CD4-positive, CD25-positive, alpha-beta regulatory T cell (primary cell): Measurements from ENCODE around the gene TMEM127. TPM values are rescaled to one million over a fixed set of nuclear protein-coding genes. Genes with fewer than 3 reads are reported as not detected.

Source experiments
- ATAC-seq, 2 donors: fragments of 150-1000 bp; cut with Tn5 transposase; one replicate each; pipeline ENCODE4 v1.10.0; 2021; ENCODE audit warnings: low read depth in 2 of 2, moderate number of reproducible peaks in 2 of 2, moderate library complexity in 1 of 2
- DNase-seq, 3 donors: peaks; one replicate each; pipeline versions ENCODE4 v3.0.0 to v3.0.0-alpha.2; 2012 to 2022; ENCODE audit warnings: mixed read lengths in 1 of 3
- H3K27ac ChIP-seq: one replicate; pipeline ENCODE4 v1.7.0; 2013; ENCODE audit warnings: mild to moderate bottlenecking, low read length; ENCODE audit not compliant: insufficient read depth, poor library complexity, severe bottlenecking
- H3K27me3 ChIP-seq: one replicate; pipeline ENCODE4 v1.7.0; 2013; ENCODE audit warnings: low read length; ENCODE audit not compliant: control insufficient read depth, insufficient read depth
- H3K36me3 ChIP-seq: one replicate; pipeline ENCODE4 v1.7.0; 2013; ENCODE audit warnings: mild to moderate bottlenecking, low read length, moderate library complexity; ENCODE audit not compliant: control insufficient read depth, insufficient read depth
- H3K4me1 ChIP-seq: 2 replicates; pipeline ENCODE4 v1.7.0; 2013; ENCODE audit warnings: mild to moderate bottlenecking, low read length; ENCODE audit not compliant: insufficient read depth, control insufficient read depth, poor library complexity, severe bottlenecking
- H3K4me3 ChIP-seq: one replicate; pipeline ENCODE4 v1.7.0; 2013; ENCODE audit warnings: low read depth, mild to moderate bottlenecking, low read length, moderate library complexity
- H3K9me3 ChIP-seq, 2 experiments: 1 replicate in 1 of 2; 2 replicates in 1 of 2; pipeline ENCODE4 v1.7.0; 2013; ENCODE audit warnings: low read length in 2 of 2, mild to moderate bottlenecking in 1 of 2, moderate library complexity in 1 of 2; ENCODE audit not compliant: control insufficient read depth in 2 of 2
- H3K27ac Mint-ChIP-seq, 3 donors: one replicate each; pipeline ENCODE4 v1.8.0; 2020 to 2022; ENCODE audit warnings: mild to moderate bottlenecking in 3 of 3, mixed read lengths in 3 of 3, moderate library complexity in 2 of 3
- H3K27me3 Mint-ChIP-seq: one replicate; pipeline ENCODE4 v1.8.0; 2022; ENCODE audit warnings: mild to moderate bottlenecking, mixed read lengths
- H3K36me3 Mint-ChIP-seq: one replicate; pipeline ENCODE4 v1.8.0; 2020; ENCODE audit warnings: mixed read lengths
- H3K4me1 Mint-ChIP-seq, 4 donors: one replicate each; pipeline ENCODE4 v1.8.0; 2020 to 2022; ENCODE audit warnings: mixed read lengths in 4 of 4, mild to moderate bottlenecking in 1 of 4
- H3K4me3 Mint-ChIP-seq, 4 donors: one replicate each; pipeline ENCODE4 v1.8.0; 2020 to 2022; ENCODE audit warnings: mild to moderate bottlenecking in 4 of 4, mixed read lengths in 4 of 4, moderate library complexity in 3 of 4
- H3K9me3 Mint-ChIP-seq, 7 donors: one replicate each; pipeline ENCODE4 v1.8.0; 2020 to 2022; ENCODE audit warnings: mixed read lengths in 7 of 7, mild to moderate bottlenecking in 3 of 7, moderate library complexity in 2 of 7
- polyA plus RNA-seq, 4 donors: library from polyadenylated mRNA; unstranded; fragments of 300-500 nt; fragmentation: Illumina TruSeq; gene quantifications; one replicate each; pipeline ENCODE4 v1.2.3, GENCODE V29; 2021
- total RNA-seq: library from RNA; stranded (reverse); gene quantifications from one replicate; pipeline ENCODE4 v1.2.3, GENCODE V29; 2022

TMEM127 gene
- total and polyA plus RNA-seq, 5 donors from 2014 or later, result 27.6 to 54.3 (median 37.5) TPM

GRCh38 chr2:96218508-96219131 lies 47.2 kb downstream of the TMEM127 start:
- Mint-ChIP-seq H3K9me3 (no peaks in the 10 kb centered on the region), H3K4me3 (no peak overlapping the region), H3K4me1 (peaks cover 0 to 7% (median 2%) of the 10 kb centered on the region in 4 donors), H3K36me3 (peaks cover 5% of the 10 kb centered on the region), H3K27me3 (no peaks in the 10 kb centered on the region), H3K27ac (no peak overlapping the region)
- Histone ChIP-seq H3K9me3 (no peaks in the 10 kb centered on the region), H3K27me3 (no peaks in the 10 kb centered on the region), H3K36me3 (no peaks in the 10 kb centered on the region), H3K4me3 (no peak overlapping the region), H3K4me1 (no peaks in the 10 kb centered on the region), H3K27ac (no peak overlapping the region)
- ATAC-seq, result no peak
- DNase-seq, result no peak

GRCh38 chr2:96214554-96214953 lies 51.2 kb downstream of the TMEM127 start:
- H3K27ac ChIP-seq, result no peak overlapping the region

DNA sequence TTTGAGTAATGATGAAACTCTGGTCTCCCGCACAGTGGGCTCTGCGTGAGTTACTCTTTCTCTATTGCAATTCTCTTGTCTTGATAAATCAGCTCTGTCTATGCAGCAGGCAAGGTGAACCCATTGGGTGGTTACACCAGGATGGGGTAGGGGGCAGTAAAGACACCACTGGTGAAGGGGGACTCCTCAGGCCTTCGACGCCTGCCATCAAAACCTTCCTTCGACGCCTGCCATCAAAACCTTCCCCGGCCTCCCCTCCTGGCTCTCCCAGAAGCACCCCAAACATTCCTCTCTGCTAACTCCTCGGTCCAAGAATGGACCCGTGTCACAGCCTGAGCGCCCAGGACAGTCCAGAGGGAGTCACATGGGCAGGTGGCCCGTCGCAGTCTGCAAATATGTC lies 52.4 kb downstream of the TMEM127 start:
- H3K9me3 Mint-ChIP-seq, result no peaks in the 10 kb centered on the region

More at GRCh38 chr2:96214554-96214953, 51.2 kb downstream of the TMEM127 start:
- H3K4me1 Mint-ChIP-seq, result peaks cover 4 to 8% (median 6%) of the 10 kb centered on the region in 4 donors
- no peaks in the 10 kb centered on the region for H3K9me3 ChIP-seq
- no peaks in the 10 kb centered on the region for H3K9me3 Mint-ChIP-seq
- no peaks in the 10 kb centered on the region for H3K36me3 ChIP-seq
- DNase-seq (no peak), ATAC-seq (no peak)
- H3K4me3 Mint-ChIP-seq, result no peak overlapping the region
- no peak overlapping the region for H3K27ac Mint-ChIP-seq
- H3K36me3 Mint-ChIP-seq, result peaks cover 5% of the 10 kb centered on the region
- no peaks in the 10 kb centered on the region for H3K27me3 Mint-ChIP-seq
- no peak overlapping the region for H3K4me3 ChIP-seq
- H3K4me1 ChIP-seq, result peaks cover 5% of the 10 kb centered on the region
- no peaks in the 10 kb centered on the region for H3K27me3 ChIP-seq

DNA sequence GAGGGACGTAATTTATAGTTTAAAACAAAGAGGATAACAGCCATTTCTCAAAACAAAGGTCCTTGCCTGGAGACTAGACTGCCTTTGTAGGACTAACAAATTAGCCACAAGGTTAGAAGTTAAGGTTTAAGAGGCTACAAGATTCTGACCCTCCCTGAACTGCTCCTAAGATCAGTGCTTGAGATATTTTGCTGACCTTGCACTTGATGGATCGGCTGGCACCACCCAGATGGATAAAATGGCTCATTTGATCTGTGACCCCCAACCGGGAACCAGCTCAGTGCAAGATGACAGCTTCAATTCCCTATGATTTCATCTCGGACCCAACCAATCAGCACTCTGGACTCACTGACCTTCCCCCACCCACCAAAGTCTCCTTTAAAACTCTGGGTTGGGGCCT lies 53.5 kb downstream of the TMEM127 start:
- Mint-ChIP-seq H3K27me3 (no peaks in the 10 kb centered on the region), H3K9me3 (no peaks in the 10 kb centered on the region), H3K4me3 (peak overlapping the region in 1 of 4 donors; percentile 69), H3K36me3 (no peaks in the 10 kb centered on the region), H3K27ac (no peak overlapping the region), H3K4me1 (peaks cover 4 to 21% (median 11%) of the 10 kb centered on the region in 4 donors)
- no peaks in the 10 kb centered on the region for H3K36me3 ChIP-seq
- no peak overlapping the region for H3K27ac ChIP-seq
- H3K27me3 ChIP-seq, result no peaks in the 10 kb centered on the region
- no peaks in the 10 kb centered on the region for H3K9me3 ChIP-seq
- ATAC-seq (no peak), DNase-seq (no peak)
- peaks cover 17% of the 10 kb centered on the region for H3K4me1 ChIP-seq
- no peak overlapping the region for H3K4me3 ChIP-seq

More for the DNA sequence above, 52.4 kb downstream of the TMEM127 start:
- Mint-ChIP-seq H3K36me3 (peaks cover under 1% of the 10 kb centered on the region), H3K4me3 (no peak overlapping the region), H3K27ac (no peak overlapping the region), H3K27me3 (no peaks in the 10 kb centered on the region), H3K4me1 (peaks cover 4 to 16% (median 7%) of the 10 kb centered on the region in 4 donors)
- no peaks in the 10 kb centered on the region for H3K27me3 ChIP-seq
- H3K9me3 ChIP-seq, result no peaks in the 10 kb centered on the region
- no peaks in the 10 kb centered on the region for H3K36me3 ChIP-seq
- DNase-seq (no peak), ATAC-seq (no peak)
- no peak overlapping the region for H3K27ac ChIP-seq
- peaks cover 13% of the 10 kb centered on the region for H3K4me1 ChIP-seq
- no peak overlapping the region for H3K4me3 ChIP-seq

GRCh38 chr2:96209729-96210085 lies 56.1 kb downstream of the TMEM127 start:
- no peaks in the 10 kb centered on the region for H3K9me3 Mint-ChIP-seq
- H3K4me3 Mint-ChIP-seq, result peak overlapping the region; percentile 91 to 97 (median 95)
- no peak for DNase-seq
- no peaks in the 10 kb centered on the region for H3K27me3 Mint-ChIP-seq
- Histone ChIP-seq H3K36me3 (no peaks in the 10 kb centered on the region), H3K27ac (no peak overlapping the region), H3K27me3 (no peaks in the 10 kb centered on the region), H3K4me3 (peak overlapping the region; percentile 71), H3K4me1 (peaks cover 43% of the 10 kb centered on the region), H3K9me3 (no peaks in the 10 kb centered on the region)
- no peak for ATAC-seq
- H3K36me3 Mint-ChIP-seq, result no peaks in the 10 kb centered on the region
- peaks cover 20 to 45% (median 32%) of the 10 kb centered on the region in 4 donors for H3K4me1 Mint-ChIP-seq
- peak overlapping the region; percentile 82 to 97 (median 87) for H3K27ac Mint-ChIP-seq

DNA sequence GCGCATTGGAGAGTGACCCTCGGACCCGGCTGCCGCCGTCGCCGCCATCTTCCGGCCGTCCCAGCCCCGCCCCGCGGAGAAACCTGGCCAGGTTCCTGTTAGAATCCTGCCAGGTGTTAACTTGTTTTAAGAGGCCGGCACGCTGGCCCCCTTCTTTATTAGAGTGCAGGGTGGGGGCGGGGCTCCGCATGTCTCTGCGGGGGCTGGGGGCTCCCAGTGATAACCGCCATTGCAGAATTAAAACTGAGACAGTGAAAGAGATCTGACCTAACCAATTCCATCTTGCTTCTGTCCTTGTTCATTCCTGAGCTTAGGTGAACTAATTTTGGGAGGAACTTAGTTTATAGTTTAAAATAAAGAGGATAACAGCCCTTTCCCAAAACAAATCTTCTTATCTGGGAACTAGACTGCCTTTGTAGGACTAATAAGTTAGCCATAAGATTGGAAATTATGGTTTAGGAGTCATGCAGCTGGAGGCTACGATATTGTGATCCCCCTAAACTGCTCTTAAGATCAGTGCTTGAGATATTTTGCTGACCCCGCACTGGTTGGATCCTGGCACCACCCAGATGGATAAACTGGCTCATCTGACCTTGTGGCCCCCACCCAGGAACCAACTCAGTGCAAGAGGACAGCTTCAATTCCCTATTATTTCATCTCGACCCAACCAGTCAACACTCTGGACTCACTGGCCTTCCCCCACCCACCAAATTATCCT lies 56.6 kb downstream of the TMEM127 start:
- H3K27me3 ChIP-seq, result no peaks in the 10 kb centered on the region
- Mint-ChIP-seq H3K36me3 (no peaks in the 10 kb centered on the region), H3K27me3 (no peaks in the 10 kb centered on the region), H3K4me3 (peak overlapping the region; percentile 91 to 97 (median 95)), H3K9me3 (no peaks in the 10 kb centered on the region), H3K4me1 (peaks cover 22 to 50% (median 36%) of the 10 kb centered on the region in 4 donors), H3K27ac (peak overlapping the region; percentile 82 to 97 (median 87))
- no peaks in the 10 kb centered on the region for H3K9me3 ChIP-seq
- ATAC-seq, result peak in 1 of 2 donors; percentile 0
- peak overlapping the region; percentile 71 for H3K4me3 ChIP-seq
- no peaks in the 10 kb centered on the region for H3K36me3 ChIP-seq
- peak overlapping the region; percentile 89 for H3K27ac ChIP-seq
- no peak for DNase-seq
- peaks cover 49% of the 10 kb centered on the region for H3K4me1 ChIP-seq

DNA sequence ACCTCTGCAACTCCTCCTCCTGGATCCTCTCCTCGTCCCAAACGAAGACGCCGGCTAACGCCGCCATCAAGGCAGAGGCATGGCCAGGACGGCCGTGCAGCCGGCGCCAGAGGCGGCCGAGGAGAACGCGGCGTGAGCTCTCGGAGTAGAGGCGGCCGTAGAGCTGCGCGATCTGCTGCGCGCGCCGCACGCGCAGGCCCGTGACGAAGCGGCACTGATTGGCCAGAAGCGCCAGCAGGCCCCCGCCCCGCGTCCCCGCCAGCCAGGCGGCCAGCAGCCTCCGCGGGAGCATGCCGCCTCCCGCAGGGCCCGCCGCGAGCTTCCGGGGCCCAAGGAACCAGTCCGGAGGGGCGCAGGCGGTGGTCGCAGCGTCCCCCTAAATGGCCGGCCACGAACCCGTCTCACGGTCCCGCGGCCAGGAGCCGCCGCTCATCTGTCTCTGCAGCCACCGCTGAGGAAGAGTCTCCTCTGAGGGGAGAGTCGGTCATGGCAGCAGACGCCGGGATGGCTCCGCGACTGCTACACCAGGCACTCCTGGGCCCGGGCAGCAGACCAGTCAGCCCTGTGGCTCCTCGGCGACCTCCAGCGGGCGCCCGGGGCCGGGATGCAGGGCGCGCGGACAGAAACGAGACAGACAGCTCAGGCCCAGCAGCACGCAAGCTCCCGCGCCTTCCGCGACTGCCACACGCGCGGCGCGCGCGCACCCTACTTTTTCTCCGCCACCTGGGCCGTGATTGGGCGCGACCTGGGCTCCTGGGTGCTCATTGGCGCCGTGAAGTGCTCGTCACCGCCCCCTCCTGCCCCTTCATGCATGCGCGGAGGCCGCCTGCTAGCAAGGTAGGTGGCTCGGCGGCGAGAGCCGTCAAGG lies 57.4 kb downstream of the TMEM127 start, which contains the start of gene STARD7:
Gene STARD7, minus strand, starts transcription at position 685 of the 868 bp plus-strand sequence. Its CDS starts 393 bp downstream, at position 292.
- Mint-ChIP-seq H3K4me3 (peak within 1 kb of the TSS; percentile 94 to 97 (median 96)), H3K9me3 (no peaks in the 10 kb centered on the region), H3K4me1 (peaks cover 20 to 58% (median 40%) of the 10 kb centered on the region in 4 donors), H3K36me3 (peaks cover 4% of the 10 kb centered on the region), H3K27ac (peak within 1 kb of the TSS; percentile 95 to 97 (median 96)), H3K27me3 (no peaks in the 10 kb centered on the region)
- Histone ChIP-seq H3K4me1 (peaks cover 56% of the 10 kb centered on the region), H3K4me3 (peak within 1 kb of the TSS; percentile 96), H3K27me3 (no peaks in the 10 kb centered on the region), H3K36me3 (no peaks in the 10 kb centered on the region), H3K27ac (peak within 1 kb of the TSS; percentile 89), H3K9me3 (no peaks in the 10 kb centered on the region)
- ATAC-seq (peak; percentile 87 to 88), DNase-seq (peak; percentile 92 to 98 (median 96))
